HG03159 (cell line): Measurements from ENCODE around the gene MARVELD2.

Experiments used
- ATAC-seq: cut with Tn5 transposase; IDR thresholded peaks from one replicate; pipeline ENCODE4 v1.9.1; 2021; ENCODE audit warnings: mild to moderate bottlenecking, moderate library complexity; ENCODE audit not compliant: unreplicated experiment

MARVELD2 gene

DNA sequence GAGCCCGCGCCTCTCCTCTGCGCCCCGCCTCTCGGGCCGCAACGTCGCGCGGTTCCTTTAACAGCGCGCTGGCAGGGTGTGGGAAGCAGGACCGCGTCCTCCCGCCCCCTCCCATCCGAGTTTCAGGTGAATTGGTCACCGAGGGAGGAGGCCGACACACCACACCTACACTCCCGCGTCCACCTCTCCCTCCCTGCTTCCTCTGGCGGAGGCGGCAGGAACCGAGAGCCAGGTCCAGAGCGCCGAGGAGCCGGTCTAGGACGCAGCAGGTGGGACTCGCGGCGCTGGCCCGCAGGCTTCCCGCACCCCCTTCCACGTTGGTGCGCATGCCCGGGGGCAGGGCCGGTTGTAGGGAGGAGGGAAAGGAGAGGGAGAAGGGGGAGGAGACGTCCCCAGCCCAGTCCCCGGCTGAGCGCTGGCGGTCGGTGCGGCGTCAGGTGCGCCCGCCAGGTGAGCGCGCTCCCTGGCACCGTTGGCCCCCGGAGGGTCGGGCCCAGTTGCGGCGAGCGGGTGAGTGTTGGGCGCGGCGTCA, 77.5 kb downstream of the MARVELD2 start, which contains the start of gene OCLN:
Gene OCLN, plus strand, starts transcription at position 400 of the 532 bp plus-strand sequence. CDS start 11,455 bp downstream, outside the sequence.
- peak; percentile 54 for ATAC-seq

GRCh38 chr5:69492923-69493395, 78.0 kb downstream of the MARVELD2 start:
- ATAC-seq = peak; percentile 50

GRCh38 chr5:69493396-69494133, 78.6 kb downstream of the MARVELD2 start:
- ATAC-seq = peak; percentile 31
